Liver (tissue), 9 donors: Measurements from ENCODE around the gene KLC4. TPM values are rescaled to one million over a fixed set of nuclear protein-coding genes. Genes with fewer than 3 reads are reported as not detected.

Experiments used
- DNase-seq: peaks from one replicate; pipeline ENCODE4 v3.0.0-alpha.2; 2017; ENCODE audit warnings: low spot score
- H3K27ac ChIP-seq, 2 donors: one replicate each; pipeline ENCODE4 v1.7.0; 2013; ENCODE audit warnings: inconsistent platforms in 2 of 2, low read length in 2 of 2, control low read depth in 1 of 2, low read depth in 1 of 2, mild to moderate bottlenecking in 1 of 2
- H3K27me3 ChIP-seq, 4 donors: one replicate each; pipeline versions ENCODE4 v1.6.1 to v1.7.0; 2013; ENCODE audit warnings: low read length in 3 of 4, inconsistent platforms in 1 of 4, mild to moderate bottlenecking in 1 of 4, moderate library complexity in 1 of 4; ENCODE audit not compliant: control insufficient read depth in 4 of 4, insufficient read depth in 4 of 4
- H3K36me3 ChIP-seq, 4 donors: one replicate each; pipeline versions ENCODE4 v1.6.1 to v1.7.0; 2013; ENCODE audit warnings: low read length in 3 of 4, mild to moderate bottlenecking in 3 of 4, low read depth in 1 of 4, moderate library complexity in 1 of 4; ENCODE audit not compliant: control insufficient read depth in 4 of 4, insufficient read depth in 3 of 4
- H3K4me1 ChIP-seq, 4 donors: one replicate each; pipeline versions ENCODE4 v1.6.1 to v1.7.0; 2013; ENCODE audit warnings: low read length in 3 of 4, mild to moderate bottlenecking in 3 of 4, moderate library complexity in 1 of 4; ENCODE audit not compliant: control insufficient read depth in 4 of 4, insufficient read depth in 4 of 4
- H3K4me3 ChIP-seq, 3 donors: one replicate each; pipeline versions ENCODE4 v1.6.1 to v1.7.0; 2013; ENCODE audit warnings: low read length in 3 of 3, control low read depth in 1 of 3, low read depth in 1 of 3, mild to moderate bottlenecking in 1 of 3
- H3K9ac ChIP-seq, 2 donors: one replicate each; pipeline ENCODE4 v1.7.0; 2013; ENCODE audit warnings: low read length in 2 of 2, mild to moderate bottlenecking in 2 of 2, moderate library complexity in 2 of 2, control low read depth in 1 of 2, low read depth in 1 of 2
- H3K9me3 ChIP-seq, 4 donors: one replicate each; pipeline versions ENCODE4 v1.6.1 to v1.7.0; 2013; ENCODE audit warnings: low read length in 3 of 4; ENCODE audit not compliant: control insufficient read depth in 4 of 4
- EGR1 ChIP-seq, 2 donors: IDR thresholded peaks; 2 replicates each; pipeline ENCODE4 v1.6.1; 2016 to 2018; ENCODE audit warnings: antibody characterized with exemption in 2 of 2, low read depth in 2 of 2
- FOXA1 ChIP-seq: IDR thresholded peaks from 2 replicates; pipeline ENCODE4 v1.6.1; 2016; ENCODE audit warnings: antibody characterized with exemption
- FOXA2 ChIP-seq: IDR thresholded peaks from 2 replicates; pipeline ENCODE4 v1.6.1; 2016; ENCODE audit warnings: antibody characterized with exemption
- GABPA ChIP-seq, 2 donors: IDR thresholded peaks in 1 of 2; conservative IDR thresholded peaks in 1 of 2; 2 replicates each; pipeline ENCODE4 v1.6.1; 2016; ENCODE audit warnings: antibody characterized with exemption in 2 of 2, mild to moderate bottlenecking in 1 of 2, moderate library complexity in 1 of 2
- HNF4A ChIP-seq, 2 donors: conservative IDR thresholded peaks; 2 replicates each; pipeline ENCODE4 v1.6.1; 2016; ENCODE audit warnings: antibody characterized with exemption in 2 of 2, mild to moderate bottlenecking in 2 of 2
- HNF4G ChIP-seq: IDR thresholded peaks from 2 replicates; pipeline ENCODE4 v1.6.1; 2016; ENCODE audit warnings: antibody characterized with exemption
- JUND ChIP-seq, 2 donors: IDR thresholded peaks; 2 replicates each; pipeline ENCODE4 v1.6.1; 2016; ENCODE audit warnings: antibody characterized with exemption in 2 of 2
- NR2F2 ChIP-seq: IDR thresholded peaks from 2 replicates; pipeline ENCODE4 v1.6.1; 2016; ENCODE audit warnings: antibody characterized with exemption
- RAD21 ChIP-seq, 2 donors: IDR thresholded peaks; 2 replicates each; pipeline ENCODE4 v1.6.1; 2016; ENCODE audit warnings: antibody characterized with exemption in 2 of 2, mild to moderate bottlenecking in 2 of 2
- RXRA ChIP-seq, 2 donors: IDR thresholded peaks; 2 replicates each; pipeline ENCODE4 v1.6.1; 2017 to 2018; ENCODE audit warnings: antibody characterized with exemption in 2 of 2, mild to moderate bottlenecking in 1 of 2
- SP1 ChIP-seq: IDR thresholded peaks from 2 replicates; pipeline ENCODE4 v1.6.1; 2018; ENCODE audit warnings: antibody characterized with exemption, mild to moderate bottlenecking
- TAF1 ChIP-seq: conservative IDR thresholded peaks from 2 replicates; pipeline ENCODE4 v1.6.1; 2016; ENCODE audit warnings: antibody characterized with exemption, mild to moderate bottlenecking
- YY1 ChIP-seq: IDR thresholded peaks from 2 replicates; pipeline ENCODE4 v1.6.1; 2016; ENCODE audit warnings: antibody characterized with exemption, mild to moderate bottlenecking
- WGBS: extraction: QIAGEN DNeasy Blood & Tissue Kit; methylation state at CpG from one replicate; pipeline ENCODE4 v1.1.7; 2013; 5-methylcytosine and 5-hydroxymethylcytosine counted together
- polyA plus RNA-seq, 2 donors: library from polyadenylated mRNA; stranded (reverse) in 1 of 2; unstranded in 1 of 2; fragments of 200-250 nt in 1 of 2; fragments of >200 nt in 1 of 2; fragmentation: Nextera tagmentation in 1 of 2; extraction: Ambion mirVana in 1 of 2; gene quantifications; one replicate each; pipeline versions ENCODE4 v1.2.1 to v1.2.3, GENCODE V29; 2013 to 2015
- total RNA-seq, 2 donors: library from RNA; depleted of rRNA; stranded (reverse); fragments of >200 nt; gene quantifications; one replicate each; pipeline ENCODE4 v1.2.3, GENCODE V29; 2014
- TF ChIP-seq, protein P1 (sequence below): IDR thresholded peaks from 2 replicates; pipeline ENCODE4 v1.6.1; 2016; ENCODE audit warnings: antibody characterized with exemption
- TF ChIP-seq, protein P2 (sequence below): IDR thresholded peaks from 2 replicates; pipeline ENCODE4 v1.6.1; 2016; ENCODE audit warnings: antibody characterized with exemption
- TF ChIP-seq, protein P3 (sequence below): IDR thresholded peaks from 2 replicates; pipeline ENCODE4 v1.6.1; 2016; ENCODE audit warnings: antibody characterized with exemption
- TF ChIP-seq, protein P4 (sequence below): IDR thresholded peaks from 2 replicates; pipeline ENCODE4 v1.6.1; 2016; ENCODE audit warnings: antibody characterized with exemption, mild to moderate bottlenecking
- TF ChIP-seq, protein P5 (sequence below): fragments of 150-350 bp; IDR thresholded peaks from 2 replicates; pipeline ENCODE4 v1.5.1; 2017; ENCODE audit warnings: improper control_type of control experiment, low read depth, low read length; ENCODE audit not compliant: missing input control
- donor health status: healthy.
- donor health status: healthy.
- donor health status: healthy.
- donor health status: healthy.
- donor health status: healthy.

KLC4 gene
- total and polyA plus RNA-seq, 4 donors = 33.2 to 97.0 (median 45.9) TPM

DNA sequence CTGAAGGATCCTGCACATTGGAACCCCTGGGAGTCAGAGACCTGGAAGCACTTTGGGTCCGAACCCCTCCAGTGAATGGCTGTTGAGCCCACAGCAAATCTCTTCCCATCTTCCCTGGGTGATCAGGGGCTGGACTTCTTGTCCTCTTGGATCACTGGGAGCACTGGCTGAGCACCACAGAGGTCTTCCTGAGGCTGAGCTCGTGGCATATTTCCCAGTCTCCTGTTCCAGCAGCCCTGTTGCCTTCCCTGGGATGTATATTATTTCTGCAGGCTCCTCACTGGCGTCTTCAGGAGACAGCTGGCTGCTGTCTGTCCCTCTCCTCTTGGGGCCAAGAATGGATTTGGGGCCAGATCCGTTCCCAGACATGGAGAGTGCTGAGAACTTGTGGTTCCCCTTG is 60.1 kb downstream of the KLC4 start:
- H3K4me3 ChIP-seq = no peak overlapping the region
- H3K9ac ChIP-seq = no peak overlapping the region
- TF ChIP-seq, protein P1, sequence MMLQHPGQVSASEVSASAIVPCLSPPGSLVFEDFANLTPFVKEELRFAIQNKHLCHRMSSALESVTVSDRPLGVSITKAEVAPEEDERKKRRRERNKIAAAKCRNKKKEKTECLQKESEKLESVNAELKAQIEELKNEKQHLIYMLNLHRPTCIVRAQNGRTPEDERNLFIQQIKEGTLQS = no peak
- TF ChIP-seq NR2F2 = no peak
- TF ChIP-seq RXRA (IDR thresholded peaks at IDR 0.05) = no peak
- TF ChIP-seq FOXA1 = no peak
- no peak for TF ChIP-seq HNF4A (conservative IDR thresholded peaks at IDR 0.05)
- TF ChIP-seq, protein P2, sequence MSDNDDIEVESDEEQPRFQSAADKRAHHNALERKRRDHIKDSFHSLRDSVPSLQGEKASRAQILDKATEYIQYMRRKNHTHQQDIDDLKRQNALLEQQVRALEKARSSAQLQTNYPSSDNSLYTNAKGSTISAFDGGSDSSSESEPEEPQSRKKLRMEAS = no peak
- TF ChIP-seq, protein P3, sequence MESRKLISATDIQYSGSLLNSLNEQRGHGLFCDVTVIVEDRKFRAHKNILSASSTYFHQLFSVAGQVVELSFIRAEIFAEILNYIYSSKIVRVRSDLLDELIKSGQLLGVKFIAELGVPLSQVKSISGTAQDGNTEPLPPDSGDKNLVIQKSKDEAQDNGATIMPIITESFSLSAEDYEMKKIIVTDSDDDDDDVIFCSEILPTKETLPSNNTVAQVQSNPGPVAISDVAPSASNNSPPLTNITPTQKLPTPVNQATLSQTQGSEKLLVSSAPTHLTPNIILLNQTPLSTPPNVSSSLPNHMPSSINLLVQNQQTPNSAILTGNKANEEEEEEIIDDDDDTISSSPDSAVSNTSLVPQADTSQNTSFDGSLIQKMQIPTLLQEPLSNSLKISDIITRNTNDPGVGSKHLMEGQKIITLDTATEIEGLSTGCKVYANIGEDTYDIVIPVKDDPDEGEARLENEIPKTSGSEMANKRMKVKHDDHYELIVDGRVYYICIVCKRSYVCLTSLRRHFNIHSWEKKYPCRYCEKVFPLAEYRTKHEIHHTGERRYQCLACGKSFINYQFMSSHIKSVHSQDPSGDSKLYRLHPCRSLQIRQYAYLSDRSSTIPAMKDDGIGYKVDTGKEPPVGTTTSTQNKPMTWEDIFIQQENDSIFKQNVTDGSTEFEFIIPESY = no peak
- TF ChIP-seq YY1 = no peak
- TF ChIP-seq, protein P4, sequence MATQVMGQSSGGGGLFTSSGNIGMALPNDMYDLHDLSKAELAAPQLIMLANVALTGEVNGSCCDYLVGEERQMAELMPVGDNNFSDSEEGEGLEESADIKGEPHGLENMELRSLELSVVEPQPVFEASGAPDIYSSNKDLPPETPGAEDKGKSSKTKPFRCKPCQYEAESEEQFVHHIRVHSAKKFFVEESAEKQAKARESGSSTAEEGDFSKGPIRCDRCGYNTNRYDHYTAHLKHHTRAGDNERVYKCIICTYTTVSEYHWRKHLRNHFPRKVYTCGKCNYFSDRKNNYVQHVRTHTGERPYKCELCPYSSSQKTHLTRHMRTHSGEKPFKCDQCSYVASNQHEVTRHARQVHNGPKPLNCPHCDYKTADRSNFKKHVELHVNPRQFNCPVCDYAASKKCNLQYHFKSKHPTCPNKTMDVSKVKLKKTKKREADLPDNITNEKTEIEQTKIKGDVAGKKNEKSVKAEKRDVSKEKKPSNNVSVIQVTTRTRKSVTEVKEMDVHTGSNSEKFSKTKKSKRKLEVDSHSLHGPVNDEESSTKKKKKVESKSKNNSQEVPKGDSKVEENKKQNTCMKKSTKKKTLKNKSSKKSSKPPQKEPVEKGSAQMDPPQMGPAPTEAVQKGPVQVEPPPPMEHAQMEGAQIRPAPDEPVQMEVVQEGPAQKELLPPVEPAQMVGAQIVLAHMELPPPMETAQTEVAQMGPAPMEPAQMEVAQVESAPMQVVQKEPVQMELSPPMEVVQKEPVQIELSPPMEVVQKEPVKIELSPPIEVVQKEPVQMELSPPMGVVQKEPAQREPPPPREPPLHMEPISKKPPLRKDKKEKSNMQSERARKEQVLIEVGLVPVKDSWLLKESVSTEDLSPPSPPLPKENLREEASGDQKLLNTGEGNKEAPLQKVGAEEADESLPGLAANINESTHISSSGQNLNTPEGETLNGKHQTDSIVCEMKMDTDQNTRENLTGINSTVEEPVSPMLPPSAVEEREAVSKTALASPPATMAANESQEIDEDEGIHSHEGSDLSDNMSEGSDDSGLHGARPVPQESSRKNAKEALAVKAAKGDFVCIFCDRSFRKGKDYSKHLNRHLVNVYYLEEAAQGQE = no peak
- no peak for TF ChIP-seq HNF4G
- no peak for TF ChIP-seq SP1
- no peak for TF ChIP-seq JUND (IDR thresholded peaks at IDR 0.05)
- TF ChIP-seq TAF1 = no peak
- TF ChIP-seq GABPA (IDR thresholded peaks at IDR 0.05 in 1 of 2, conservative IDR thresholded peaks at IDR 0.05 in 1 of 2) = no peak
- TF ChIP-seq EGR1 (IDR thresholded peaks at IDR 0.05; ENCODE audit: low read depth in 2 of 2) = no peak
- TF ChIP-seq FOXA2 = no peak
- no peak for TF ChIP-seq RAD21 (IDR thresholded peaks at IDR 0.05)
- TF ChIP-seq, protein P5, sequence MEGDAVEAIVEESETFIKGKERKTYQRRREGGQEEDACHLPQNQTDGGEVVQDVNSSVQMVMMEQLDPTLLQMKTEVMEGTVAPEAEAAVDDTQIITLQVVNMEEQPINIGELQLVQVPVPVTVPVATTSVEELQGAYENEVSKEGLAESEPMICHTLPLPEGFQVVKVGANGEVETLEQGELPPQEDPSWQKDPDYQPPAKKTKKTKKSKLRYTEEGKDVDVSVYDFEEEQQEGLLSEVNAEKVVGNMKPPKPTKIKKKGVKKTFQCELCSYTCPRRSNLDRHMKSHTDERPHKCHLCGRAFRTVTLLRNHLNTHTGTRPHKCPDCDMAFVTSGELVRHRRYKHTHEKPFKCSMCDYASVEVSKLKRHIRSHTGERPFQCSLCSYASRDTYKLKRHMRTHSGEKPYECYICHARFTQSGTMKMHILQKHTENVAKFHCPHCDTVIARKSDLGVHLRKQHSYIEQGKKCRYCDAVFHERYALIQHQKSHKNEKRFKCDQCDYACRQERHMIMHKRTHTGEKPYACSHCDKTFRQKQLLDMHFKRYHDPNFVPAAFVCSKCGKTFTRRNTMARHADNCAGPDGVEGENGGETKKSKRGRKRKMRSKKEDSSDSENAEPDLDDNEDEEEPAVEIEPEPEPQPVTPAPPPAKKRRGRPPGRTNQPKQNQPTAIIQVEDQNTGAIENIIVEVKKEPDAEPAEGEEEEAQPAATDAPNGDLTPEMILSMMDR = no peak
- H3K36me3 ChIP-seq = no peaks in the 10 kb centered on the region
- no peak overlapping the region for H3K27ac ChIP-seq
- H3K27me3 ChIP-seq = no peaks in the 10 kb centered on the region
- no peak for DNase-seq
- no peaks in the 10 kb centered on the region for H3K4me1 ChIP-seq
- H3K9me3 ChIP-seq = no peaks in the 10 kb centered on the region
- 87% methylated on average over 4 of the region's 4 CpGs for WGBS
